SK-N-SH treated with all-trans-retinoic acid at 6 μM for 48 hours (cell line): ENCODE results near the gene ECHDC3.

Source experiments
- CREB5 ChIP-seq: fragments of 250-450 bp; sonication (Bioruptor Pico); IDR thresholded peaks from 2 replicates; pipeline ENCODE4 v1.5.1; 2020; ENCODE audit warnings: low read depth, mild to moderate bottlenecking, moderate library complexity
- CSRNP3 ChIP-seq: fragments of 250-450 bp; sonication (Bioruptor Pico); IDR thresholded peaks from 2 replicates; pipeline ENCODE4 v1.5.1; 2021; ENCODE audit warnings: mild to moderate bottlenecking, moderate library complexity
- PATZ1 ChIP-seq: fragments of 250-450 bp; sonication (Bioruptor Pico); IDR thresholded peaks from 2 replicates; pipeline ENCODE4 v1.8.0; 2020; ENCODE audit warnings: mild to moderate bottlenecking, moderate library complexity, borderline replicate concordance
- RARB ChIP-seq: fragments of 250-450 bp; sonication (Bioruptor Pico); IDR thresholded peaks from 2 replicates; pipeline ENCODE4 v1.8.0; 2021; ENCODE audit warnings: mild to moderate bottlenecking, moderate library complexity
- TCF4 ChIP-seq: fragments of 250-450 bp; sonication (Bioruptor Pico); IDR thresholded peaks from 2 replicates; pipeline ENCODE4 v1.8.0; 2021; ENCODE audit warnings: mild to moderate bottlenecking, moderate library complexity, borderline replicate concordance

GRCh38 chr10:11793762-11794479 is 51.7 kb downstream of the ECHDC3 start:
- no peak for TF ChIP-seq CREB5 (CRISPR knock-in tag)
- TF ChIP-seq CSRNP3 (CRISPR knock-in tag): no peak
- TF ChIP-seq RARB (CRISPR knock-in tag): no peak
- TF ChIP-seq PATZ1 (CRISPR knock-in tag): no peak
- no peak for TF ChIP-seq TCF4 (CRISPR knock-in tag)
